Activated T-helper 2 cell treated with anti-CD3 and anti-CD28 coated beads, Interferon-gamma antibody, Interleukin-2, Interleukin-4, amounts not matched to agents 10 μg/mL and 5 μg/mL and 100 μg/mL, durations not matched to agents 14 hours and 24 hours and 36 hours (primary cell): ENCODE data around the gene WDR31. TPM values are rescaled to one million over a fixed set of nuclear protein-coding genes. Genes with fewer than 3 reads are reported as not detected.
"Not testable (repeated sequence)": the region's sequence is repeated elsewhere in the genome, so short reads cannot be mapped to it uniquely, and the experiment has no call there.

Experiments
- DNase-seq: peaks from one replicate; pipeline ENCODE4 v3.0.0; 2021; ENCODE audit warnings: low spot score
- H3K27ac Mint-ChIP-seq: one replicate; pipeline ENCODE4 v1.8.0; 2021; ENCODE audit warnings: mixed read lengths
- H3K27me3 Mint-ChIP-seq: one replicate; pipeline ENCODE4 v1.8.0; 2021; ENCODE audit warnings: low read depth, mixed read lengths
- H3K36me3 Mint-ChIP-seq: one replicate; pipeline ENCODE4 v1.8.0; 2021; ENCODE audit warnings: low read depth, mixed read lengths
- H3K4me1 Mint-ChIP-seq: one replicate; pipeline ENCODE4 v1.8.0; 2021; ENCODE audit warnings: low read depth, mixed read lengths
- H3K4me3 Mint-ChIP-seq: one replicate; pipeline ENCODE4 v1.8.0; 2021; ENCODE audit warnings: low read depth, mild to moderate bottlenecking, moderate library complexity, mixed read lengths
- H3K9me3 Mint-ChIP-seq: one replicate; pipeline ENCODE4 v1.8.0; 2021; ENCODE audit warnings: mixed read lengths
- intact Hi-C: fragments of 100-400 bp; cut with micrococcal nuclease; formaldehyde crosslinking; loops from one replicate; pipeline ENCODE4 v1.15.1; 2023
- total RNA-seq: library from RNA; stranded (reverse); gene quantifications from 2 replicates; pipeline ENCODE4 v1.2.3, GENCODE V29; 2022

WDR31 gene
- total RNA-seq, 1 donor from 2014 or later, result 1.9 TPM

GRCh38 chr9:113296796-113297558 lies 43.1 kb downstream of the WDR31 start:
- Mint-ChIP-seq H3K4me1 (no peaks in the 10 kb centered on the region), H3K36me3 (peaks cover 15% of the 10 kb centered on the region), H3K27ac (no peak overlapping the region)

DNA sequence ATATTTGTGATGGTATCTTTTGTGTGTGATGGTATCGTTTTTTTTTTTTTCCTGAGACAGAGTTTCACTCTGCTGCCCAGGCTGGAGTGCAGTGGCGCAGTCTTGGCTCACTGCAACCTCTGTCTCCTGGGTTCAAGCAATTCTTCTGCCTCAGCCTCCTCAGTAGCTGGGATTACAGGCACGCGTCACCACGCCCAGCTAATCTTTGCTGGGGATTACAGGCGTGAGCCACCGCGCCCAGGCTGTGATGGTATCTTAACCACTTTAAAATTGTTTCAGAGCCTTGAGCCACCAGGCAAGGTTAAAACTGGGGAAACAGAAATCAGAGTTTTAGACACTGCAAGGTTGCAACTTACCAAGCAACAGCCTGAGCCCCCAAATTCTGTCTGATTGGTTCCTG lies 43.8 kb downstream of the WDR31 start:
- H3K36me3 Mint-ChIP-seq, result peaks cover 21% of the 10 kb centered on the region
- intact Hi-C loops, result not testable (repeated sequence)

More at GRCh38 chr9:113296796-113297558, 43.1 kb downstream of the WDR31 start:
- intact Hi-C loops, result no loop called here
- DNase-seq, result no peak
- Mint-ChIP-seq H3K27me3 (peaks cover 16% of the 10 kb centered on the region), H3K4me3 (no peak overlapping the region), H3K9me3 (no peaks in the 10 kb centered on the region)

GRCh38 chr9:113293285-113293878 lies 46.7 kb downstream of the WDR31 start:
- H3K36me3 Mint-ChIP-seq, result peaks cover 49% of the 10 kb centered on the region
- no peak overlapping the region for H3K27ac Mint-ChIP-seq
- no peak for DNase-seq
- intact Hi-C loops, result no loop called here
- H3K4me3 Mint-ChIP-seq, result no peak overlapping the region
- H3K27me3 Mint-ChIP-seq, result no peaks in the 10 kb centered on the region
- H3K9me3 Mint-ChIP-seq, result no peaks in the 10 kb centered on the region
- peaks cover 4% of the 10 kb centered on the region for H3K4me1 Mint-ChIP-seq

More for the DNA sequence above, 43.8 kb downstream of the WDR31 start:
- not testable (repeated sequence) for H3K9me3 Mint-ChIP-seq, H3K4me3 Mint-ChIP-seq, DNase-seq, H3K27ac Mint-ChIP-seq, H3K4me1 Mint-ChIP-seq
- peaks cover 14% of the 10 kb centered on the region for H3K27me3 Mint-ChIP-seq

GRCh38 chr9:113290052-113290607 lies 49.9 kb downstream of the WDR31 start:
- Mint-ChIP-seq H3K27me3 (no peaks in the 10 kb centered on the region), H3K4me3 (no peak overlapping the region), H3K4me1 (peaks cover 5% of the 10 kb centered on the region), H3K27ac (no peak overlapping the region), H3K9me3 (no peaks in the 10 kb centered on the region), H3K36me3 (peaks cover 75% of the 10 kb centered on the region)
- DNase-seq, result no peak
- intact Hi-C loops, result no loop called here

- Mint-ChIP-seq H3K4me1 (peaks cover 5% of the 10 kb centered on the region), H3K27me3 (no peaks in the 10 kb centered on the region), H3K4me3 (no peak overlapping the region), H3K27ac (no peak overlapping the region), H3K36me3 (peaks cover 85% of the 10 kb centered on the region), H3K9me3 (no peaks in the 10 kb centered on the region)
- DNase-seq, result no peak
- intact Hi-C loops, result no loop called here
Measured at GRCh38 chr9:113289091-113289490, 51.0 kb downstream of the WDR31 start.

- Mint-ChIP-seq H3K27ac (no peak overlapping the region), H3K4me3 (no peak overlapping the region), H3K4me1 (peaks cover 28% of the 10 kb centered on the region), H3K36me3 (peaks cover 74% of the 10 kb centered on the region), H3K27me3 (no peaks in the 10 kb centered on the region), H3K9me3 (no peaks in the 10 kb centered on the region)
- DNase-seq, result no peak
- intact Hi-C loops, result no loop called here
Measured at GRCh38 chr9:113281356-113281755, 58.7 kb downstream of the WDR31 start.

DNA sequence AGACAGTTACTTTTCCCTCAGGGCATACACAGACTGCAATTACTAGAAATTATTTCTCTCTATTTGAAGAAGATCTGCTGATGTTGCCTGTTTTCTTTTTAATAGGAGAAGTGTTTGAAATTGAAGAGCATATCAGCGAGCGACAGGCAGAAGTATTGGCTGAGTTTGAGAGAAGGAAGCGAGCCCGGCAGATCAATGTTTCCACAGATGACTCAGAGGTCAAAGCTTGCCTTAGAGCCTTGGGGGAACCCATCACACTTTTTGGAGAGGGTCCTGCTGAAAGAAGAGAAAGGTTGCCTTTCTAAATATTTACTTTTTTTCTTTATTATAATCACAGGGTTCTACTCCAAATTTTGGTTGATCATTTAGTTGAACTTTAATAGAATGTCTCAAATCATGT lies 61.2 kb downstream of the WDR31 start:
- Mint-ChIP-seq H3K36me3 (peaks cover 56% of the 10 kb centered on the region), H3K9me3 (no peaks in the 10 kb centered on the region), H3K27me3 (no peaks in the 10 kb centered on the region), H3K4me1 (peaks cover 33% of the 10 kb centered on the region), H3K27ac (peak overlapping the region; percentile 17), H3K4me3 (no peak overlapping the region)
- no peak for DNase-seq
- intact Hi-C loops, result no loop called here

GRCh38 chr9:113275157-113276131 lies 64.6 kb downstream of the WDR31 start, which contains the start of the genes CDC26 and PRPF4:
CDC26 (minus strand) TSS chr9:113275572; CDS start chr9:113272507, 3,065 bp downstream.
PRPF4 (plus strand) TSS chr9:113275658; CDS start chr9:113275744, 86 bp downstream.
- H3K27ac Mint-ChIP-seq, result no peak within 1 kb of the TSS
- H3K4me3 Mint-ChIP-seq, result no peak within 1 kb of the TSS
- no peaks in the 10 kb centered on the region for H3K27me3 Mint-ChIP-seq
- H3K4me1 Mint-ChIP-seq, result peaks cover 29% of the 10 kb centered on the region
- intact Hi-C loops, result loop anchor here (1.0 to 2.0 kb wide), 9 partner anchors 33 to 383 kb away; partner anchors contain the start of genes C9orf43, FKBP15, HDHD3 and POLE3
- no peaks in the 10 kb centered on the region for H3K9me3 Mint-ChIP-seq
- peaks cover 51% of the 10 kb centered on the region for H3K36me3 Mint-ChIP-seq
- peak; percentile 94 for DNase-seq

- peaks cover 28% of the 10 kb centered on the region for H3K4me1 Mint-ChIP-seq
- DNase-seq, result no peak
- H3K27ac Mint-ChIP-seq, result no peak overlapping the region
- no peak overlapping the region for H3K4me3 Mint-ChIP-seq
- H3K9me3 Mint-ChIP-seq, result no peaks in the 10 kb centered on the region
- H3K27me3 Mint-ChIP-seq, result no peaks in the 10 kb centered on the region
- intact Hi-C loops, result loop anchor here (1.0 to 2.0 kb wide), 10 partner anchors 34 to 384 kb away; partner anchors contain the start of genes ALAD, C9orf43, FKBP15 and HDHD3
- peaks cover 51% of the 10 kb centered on the region for H3K36me3 Mint-ChIP-seq
Measured at GRCh38 chr9:113274474-113275156, 65.5 kb downstream of the WDR31 start.

- intact Hi-C loops, result loop anchor here (1.0 kb wide), 1 partner anchor 50 kb away; no protein-coding TSS in a partner anchor
- Mint-ChIP-seq H3K27me3 (no peaks in the 10 kb centered on the region), H3K9me3 (no peaks in the 10 kb centered on the region), H3K27ac (peak overlapping the region; percentile 81), H3K4me1 (peaks cover 17% of the 10 kb centered on the region), H3K36me3 (peaks cover 59% of the 10 kb centered on the region), H3K4me3 (no peak overlapping the region)
- DNase-seq, result no peak
Measured at GRCh38 chr9:113269871-113270270, 70.2 kb downstream of the WDR31 start.

DNA sequence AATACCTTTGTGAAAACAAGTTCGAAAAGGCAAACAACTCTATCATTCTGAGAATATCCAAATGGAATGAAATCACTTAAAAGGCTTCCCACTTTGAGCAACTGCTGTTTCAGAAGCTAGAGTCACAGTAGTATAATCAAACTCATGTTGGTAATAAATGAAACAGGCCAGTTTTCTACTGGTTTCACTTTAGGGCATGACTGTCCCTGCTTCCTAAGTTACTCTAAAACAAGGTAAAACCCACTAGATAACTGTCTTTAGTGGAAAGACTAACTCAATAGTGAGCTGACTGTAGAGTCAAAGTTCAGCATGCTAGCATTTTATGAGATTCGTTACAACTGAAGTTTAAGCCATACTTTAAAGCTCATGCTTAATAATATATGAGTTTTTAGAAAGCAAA lies 70.7 kb downstream of the WDR31 start:
- Mint-ChIP-seq H3K27ac (peak overlapping the region; percentile 81), H3K4me3 (no peak overlapping the region), H3K4me1 (peaks cover 17% of the 10 kb centered on the region), H3K9me3 (no peaks in the 10 kb centered on the region), H3K36me3 (peaks cover 59% of the 10 kb centered on the region), H3K27me3 (no peaks in the 10 kb centered on the region)
- intact Hi-C loops, result loop anchor here (1.0 kb wide), 1 partner anchor 49 kb away; no protein-coding TSS in a partner anchor
- no peak for DNase-seq
